K562 (cell line): Measurements from ENCODE around the gene ZBTB48. TPM values are rescaled to one million over a fixed set of nuclear protein-coding genes. Genes with fewer than 3 reads are reported as not detected.

Experiments
- BACH1 ChIP-seq: fragments of 200-800 bp; sonication (Bioruptor generic); IDR thresholded peaks from 2 replicates; pipeline ENCODE4 v1.6.1; 2016; ENCODE audit warnings: missing genetic modification characterization, missing compliant biosample characterization
- BMI1 ChIP-seq: fragments of 150-350 bp; IDR thresholded peaks from 2 replicates; pipeline ENCODE4 v1.6.1; 2014; ENCODE audit warnings: low read length
- CHD2 ChIP-seq: IDR thresholded peaks from 2 replicates; pipeline ENCODE4 v1.6.1; 2011; ENCODE audit warnings: low read depth, low read length
- CREB1 ChIP-seq, 2 experiments: sonication (generic) in 1 of 2; formaldehyde crosslinking in 1 of 2; IDR thresholded peaks; 2 replicates each; pipeline versions ENCODE4 v1.6.1 to v1.8.0; 2012 to 2022; ENCODE audit warnings: inconsistent platforms in 1 of 2, mild to moderate bottlenecking in 1 of 2, missing genetic modification reagents in 1 of 2, moderate library complexity in 1 of 2
- E2F3 ChIP-seq: fragments of 250-450 bp; sonication (Bioruptor Pico); IDR thresholded peaks from 2 replicates; pipeline ENCODE4 v1.4.0; 2020; ENCODE audit warnings: mild to moderate bottlenecking
- GATA2 ChIP-seq: sonication (generic); formaldehyde crosslinking; IDR thresholded peaks from 2 replicates; pipeline ENCODE4 v1.4.0; 2020; ENCODE audit warnings: mild to moderate bottlenecking, missing genetic modification reagents
- HNRNPL ChIP-seq: fragments of 200-400 bp; formaldehyde crosslinking; IDR thresholded peaks from 2 replicates; pipeline ENCODE4 v1.6.1; 2017; ENCODE audit warnings: low read depth, mild to moderate bottlenecking, low read length
- KLF13 ChIP-seq: fragments of 450-650 bp; IDR thresholded peaks from 2 replicates; pipeline ENCODE4 v1.6.1; 2016; ENCODE audit warnings: missing genetic modification characterization, low read depth, mild to moderate bottlenecking, missing compliant biosample characterization, moderate library complexity, borderline replicate concordance
- MAFK ChIP-seq: IDR thresholded peaks from 2 replicates; pipeline ENCODE4 v1.6.1; 2011; ENCODE audit warnings: low read length, improper control_type of control experiment
- MAZ ChIP-seq, 2 experiments: fragments of 450-650 bp in 1 of 2; sonication (generic) in 1 of 2; formaldehyde crosslinking; IDR thresholded peaks in 1 of 2; conservative IDR thresholded peaks in 1 of 2; 2 replicates each; pipeline versions ENCODE4 v1.4.0 to v1.5.0; 2020; ENCODE audit warnings: mild to moderate bottlenecking in 1 of 2, missing genetic modification reagents in 1 of 2
- NFE2 ChIP-seq: IDR thresholded peaks from 2 replicates; pipeline ENCODE4 v1.6.1; 2014; ENCODE audit warnings: antibody characterized with exemption, low read depth
- POLR2AphosphoS2 ChIP-seq: IDR thresholded peaks from 2 replicates; pipeline ENCODE4 v1.6.1; 2012; ENCODE audit warnings: low read length, improper control_type of control experiment
- PRMT5 ChIP-seq: sonication (generic); formaldehyde crosslinking; IDR thresholded peaks from 2 replicates; pipeline ENCODE4 v1.5.0; 2020; ENCODE audit warnings: missing genetic modification reagents
- PYGO2 ChIP-seq: fragments of 450-650 bp; IDR thresholded peaks from 2 replicates; pipeline ENCODE4 v1.6.1; 2016; ENCODE audit warnings: mild to moderate bottlenecking, missing genetic modification characterization, moderate library complexity, missing compliant biosample characterization
- RAD21 ChIP-seq, 2 experiments: fragments of 250-450 bp in 1 of 2; fragments of 450-650 bp in 1 of 2; sonication (Bioruptor Pico) in 1 of 2; formaldehyde crosslinking in 1 of 2; IDR thresholded peaks in 1 of 2; conservative IDR thresholded peaks in 1 of 2; 2 replicates each; pipeline versions ENCODE4 v1.4.0 to v1.8.0; 2020 to 2022; ENCODE audit warnings: mild to moderate bottlenecking in 2 of 2, moderate library complexity in 1 of 2
- RCOR1 ChIP-seq, 2 experiments: IDR thresholded peaks; 2 replicates each; pipeline ENCODE4 v1.6.1; 2012; ENCODE audit warnings: low read depth in 2 of 2, low read length in 2 of 2, borderline replicate concordance in 1 of 2, improper control_type of control experiment in 1 of 2
- SOX6 ChIP-seq: fragments of 450-650 bp; IDR thresholded peaks from 2 replicates; pipeline ENCODE4 v1.6.1; 2014; ENCODE audit warnings: mild to moderate bottlenecking
- SREBF2 ChIP-seq: sonication (generic); formaldehyde crosslinking; IDR thresholded peaks from 2 replicates; pipeline ENCODE4 v1.4.0; 2020; ENCODE audit warnings: mild to moderate bottlenecking, missing genetic modification reagents
- ZBTB8A ChIP-seq: fragments of 450-650 bp; IDR thresholded peaks from 2 replicates; pipeline ENCODE4 v1.6.1; 2018; ENCODE audit warnings: mild to moderate bottlenecking, moderate library complexity; ENCODE audit not compliant: partially characterized antibody
- ZHX1 ChIP-seq: fragments of 150-350 bp; conservative IDR thresholded peaks from 2 replicates; pipeline ENCODE4 v1.6.1; 2014; ENCODE audit warnings: low read length
- ZMIZ1 ChIP-seq, 2 experiments: fragments of 150-350 bp in 1 of 2; IDR thresholded peaks; 2 replicates each; pipeline ENCODE4 v1.6.1; 2012 to 2016; ENCODE audit warnings: low read depth in 2 of 2, low read length in 2 of 2, mild to moderate bottlenecking in 1 of 2, moderate library complexity in 1 of 2
- ZNF121 ChIP-seq: sonication (generic); formaldehyde crosslinking; conservative IDR thresholded peaks from 2 replicates; pipeline ENCODE4 v1.8.0; 2022; ENCODE audit warnings: missing genetic modification reagents
- polyA plus RNA-seq, 8 experiments: library from polyadenylated mRNA; depleted of rRNA in 4 of 8; stranded (reverse) in 5 of 8; unstranded in 3 of 8; fragments of >200 nt; fragmentation: Nextera tagmentation in 2 of 8; fragmentation: Illumina TruSeq in 1 of 8; extraction: Ambion mirVana in 2 of 8; extraction: Trizol in 1 of 8; gene quantifications; 2 replicates each; pipeline versions ENCODE4 v1.2.1 to v1.2.3, GENCODE V29; 2011 to 2014; ENCODE audit warnings: inconsistent platforms in 1 of 8, missing spikeins in 1 of 8
- total RNA-seq, 7 experiments: library from RNA; depleted of rRNA in 6 of 7; stranded (reverse); fragments of >200 nt in 6 of 7; fragmentation: Illumina TruSeq in 2 of 7; extraction: Trizol in 2 of 7; gene quantifications; 2 replicates each; pipeline versions ENCODE4 v1.2.1 to v1.2.3, GENCODE V29; 2011 to 2021; ENCODE audit warnings: low replicate concordance in 1 of 7

ZBTB48 gene
- total and polyA plus RNA-seq, 9 of the 15 experiments (the other 6 are each of a cell fraction or from before 2014, with no cell fraction given), result 1.9 to 66.9 (median 29.5) TPM

GRCh38 chr1:6581561-6582305 is 1.9 kb downstream of the ZBTB48 start (continued):
- 0 out of 2 replicates have a peak, but pooled peaks have one; percentile 26 for TF ChIP-seq CHD2
- no peak for TF ChIP-seq PYGO2 (tag)
- TF ChIP-seq MAFK, result peak; percentile 55; the same call in 1 of the 2 replicates
- TF ChIP-seq ZMIZ1 (IDR thresholded peaks at IDR 0.05; ENCODE audit: low read depth in 2 of 2, low read length in 2 of 2), result 0 out of 4 replicates have a peak, but pooled peaks of 1 of the 2 experiments have one; percentile 13
- TF ChIP-seq HNRNPL, result no peak
- TF ChIP-seq SOX6, result peak; percentile 68; the same call in 1 of the 2 replicates
- TF ChIP-seq GATA2 (CRISPR knock-in tag), result peak; percentile 42; the same call in 1 of the 2 replicates
- no peak for TF ChIP-seq ZNF121 (CRISPR knock-in tag)
- TF ChIP-seq PRMT5 (CRISPR knock-in tag), result no peak
- TF ChIP-seq BMI1, result no peak
- peak; percentile 50 to 89; a peak in 3 of 4 replicates for TF ChIP-seq RCOR1 (IDR thresholded peaks at IDR 0.05; ENCODE audit: borderline replicate concordance in 1 of 2, low read depth in 2 of 2, low read length in 2 of 2)
- TF ChIP-seq KLF13 (tag), result 0 out of 2 replicates have a peak, but pooled peaks have one; percentile 13
- no peak for TF ChIP-seq E2F3 (CRISPR knock-in tag)
- TF ChIP-seq ZHX1, result no peak
- no peak for TF ChIP-seq BACH1 (tag)
- TF ChIP-seq MAZ (CRISPR knock-in tag; conservative IDR thresholded peaks at IDR 0.05 in 1 of 2, IDR thresholded peaks at IDR 0.05 in 1 of 2), result 0 out of 4 replicates have a peak, but pooled peaks of 1 of the 2 experiments have one; percentile 26
- no peak for TF ChIP-seq POLR2AphosphoS2
- TF ChIP-seq NFE2, result peak; percentile 84
- no peak for TF ChIP-seq SREBF2 (CRISPR knock-in tag)
- 0 out of 4 replicates have a peak, but pooled peaks of 1 of the 2 experiments have one; percentile 4 for TF ChIP-seq RAD21 (CRISPR knock-in tag; conservative IDR thresholded peaks at IDR 0.05 in 1 of 2, IDR thresholded peaks at IDR 0.05 in 1 of 2)
- no peak for TF ChIP-seq CREB1 (IDR thresholded peaks at IDR 0.05)
- peak; percentile 40; the same call in 1 of the 2 replicates for TF ChIP-seq CREB1 (CRISPR knock-in tag; IDR thresholded peaks at IDR 0.05)
- no peak for TF ChIP-seq ZBTB8A
